ENCODE measurements around the gene AP5M1. TPM values are rescaled to one million over a fixed set of nuclear protein-coding genes. Genes with fewer than 3 reads are reported as not detected.
"Not testable (repeated sequence)": the region's sequence is repeated elsewhere in the genome, so short reads cannot be mapped to it uniquely, and the experiment has no call there.

The AP5M1 gene, protein sequence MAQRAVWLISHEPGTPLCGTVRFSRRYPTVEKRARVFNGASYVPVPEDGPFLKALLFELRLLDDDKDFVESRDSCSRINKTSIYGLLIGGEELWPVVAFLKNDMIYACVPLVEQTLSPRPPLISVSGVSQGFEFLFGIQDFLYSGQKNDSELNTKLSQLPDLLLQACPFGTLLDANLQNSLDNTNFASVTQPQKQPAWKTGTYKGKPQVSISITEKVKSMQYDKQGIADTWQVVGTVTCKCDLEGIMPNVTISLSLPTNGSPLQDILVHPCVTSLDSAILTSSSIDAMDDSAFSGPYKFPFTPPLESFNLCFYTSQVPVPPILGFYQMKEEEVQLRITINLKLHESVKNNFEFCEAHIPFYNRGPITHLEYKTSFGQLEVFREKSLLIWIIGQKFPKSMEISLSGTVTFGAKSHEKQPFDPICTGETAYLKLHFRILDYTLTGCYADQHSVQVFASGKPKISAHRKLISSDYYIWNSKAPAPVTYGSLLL
- 33.5 and 73.5 TPM in 2 replicates for total RNA-seq

- peak; percentile 82 for DNase-seq (ENCODE audit: low read depth)
These were observed at the start of gene AP5M1, which contains the start of gene EXOC5 for GRCh38 chr14:57268161-57269069. Gene AP5M1, plus strand, starts transcription at chr14:57268971. Its CDS starts 344 bp downstream, at chr14:57269315. Gene EXOC5, minus strand, starts transcription at chr14:57268905. Its CDS starts 257 bp downstream, at chr14:57268648.

DNA sequence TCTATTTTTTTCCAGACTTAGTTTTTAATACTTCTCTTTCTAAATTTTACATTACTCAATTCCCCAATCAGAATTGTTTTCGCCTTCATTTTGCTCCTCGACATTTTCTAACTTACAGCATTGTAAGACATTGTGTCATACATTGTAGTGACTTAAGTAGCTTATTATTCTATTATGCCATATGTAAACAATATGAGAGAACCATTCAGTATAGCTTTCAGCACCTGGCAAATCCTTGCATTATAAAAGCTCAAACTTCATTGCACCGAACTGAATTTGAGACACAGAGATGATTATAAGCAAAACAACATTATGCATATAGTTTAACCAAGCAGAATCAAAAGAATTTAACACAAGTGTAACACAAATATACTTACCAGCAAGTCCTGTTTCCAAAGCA lies 46.8 kb upstream of the AP5M1 start:
- DNase-seq (ENCODE audit: low read depth): no peak

GRCh38 chr14:57227083-57227482 lies 41.7 kb upstream of the AP5M1 start:
- DNase-seq (ENCODE audit: low read depth): no peak

DNA sequence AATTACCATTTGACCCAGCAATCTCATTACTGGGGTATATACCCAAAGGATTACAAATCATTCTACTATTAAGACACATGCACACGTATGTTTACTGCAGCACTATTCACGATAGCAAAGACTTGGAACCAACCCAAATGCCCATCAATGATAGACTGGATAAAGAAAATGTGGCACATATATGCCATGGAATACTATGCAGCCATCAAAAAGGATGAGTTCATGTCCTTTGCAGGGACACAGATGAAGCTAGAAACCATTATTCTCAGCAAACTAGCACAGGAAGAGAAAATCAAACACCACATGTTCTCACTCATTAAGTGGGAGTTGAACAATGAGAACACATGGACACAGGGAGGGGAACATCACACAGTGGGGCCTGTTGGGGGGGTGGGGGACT lies 40.5 kb upstream of the AP5M1 start:
- not testable (repeated sequence) for DNase-seq (ENCODE audit: low read depth)

GRCh38 chr14:57232006-57232405 lies 36.8 kb upstream of the AP5M1 start:
- no peak for DNase-seq (ENCODE audit: low read depth)

- not testable (repeated sequence) for DNase-seq (ENCODE audit: low read depth)
These were observed 28.7 kb upstream of the AP5M1 start for GRCh38 chr14:57240115-57240514.

- no peak for DNase-seq (ENCODE audit: low read depth)
These were observed 25.5 kb upstream of the AP5M1 start for GRCh38 chr14:57243320-57243719.

- peak; percentile 26 for DNase-seq (ENCODE audit: low read depth)
These were observed 24.7 kb upstream of the AP5M1 start for GRCh38 chr14:57244106-57244505.

- DNase-seq (ENCODE audit: low read depth): no peak
These were observed 22.8 kb upstream of the AP5M1 start for GRCh38 chr14:57245941-57246340.

- no peak for DNase-seq (ENCODE audit: low read depth)
These were observed 21.7 kb upstream of the AP5M1 start for GRCh38 chr14:57246933-57247657.

DNA sequence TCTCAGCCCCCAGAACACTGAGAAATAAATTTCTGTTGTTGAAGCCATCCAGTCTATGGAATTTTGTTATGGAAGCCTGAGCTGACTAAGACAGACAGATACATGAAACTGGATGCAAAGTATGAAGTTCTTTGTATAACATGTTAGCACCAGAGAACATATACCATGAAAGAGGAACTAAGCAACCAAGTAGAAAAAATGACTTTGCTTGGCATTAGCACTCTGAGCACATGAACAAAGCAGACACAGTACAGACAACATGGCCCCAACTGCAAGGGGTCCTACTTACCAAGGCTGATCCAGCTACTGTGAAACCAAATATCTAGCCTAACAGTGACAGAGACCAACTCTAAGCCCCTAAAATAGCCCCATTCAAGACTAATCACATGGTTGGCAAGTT lies 13.9 kb upstream of the AP5M1 start:
- no peak for DNase-seq (ENCODE audit: low read depth)

- not testable (repeated sequence) for DNase-seq (ENCODE audit: low read depth)
These were observed 10.6 kb upstream of the AP5M1 start for GRCh38 chr14:57258221-57258620.

GRCh38 chr14:57259672-57260071 lies 9.1 kb upstream of the AP5M1 start:
- DNase-seq (ENCODE audit: low read depth): no peak

DNA sequence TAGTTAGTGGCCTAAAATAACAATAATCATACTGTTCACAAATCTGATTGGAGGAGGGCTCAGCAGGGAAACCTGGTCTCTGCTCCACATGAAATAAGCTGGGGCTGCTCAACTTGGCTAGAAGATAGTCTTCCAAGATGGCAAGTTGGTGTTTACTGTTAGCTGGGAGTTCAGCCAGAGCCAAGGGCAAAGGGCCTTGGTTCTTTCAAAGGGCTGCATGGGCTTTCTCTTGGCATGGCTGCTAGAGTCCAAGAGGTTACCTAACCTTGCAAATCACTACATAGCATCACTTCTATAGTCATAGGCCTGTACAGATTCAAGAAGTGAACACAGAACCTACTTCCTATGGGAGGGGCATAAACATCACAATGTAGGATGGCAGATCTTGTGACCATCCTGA lies 7.2 kb upstream of the AP5M1 start:
- DNase-seq (ENCODE audit: low read depth): no peak

DNA sequence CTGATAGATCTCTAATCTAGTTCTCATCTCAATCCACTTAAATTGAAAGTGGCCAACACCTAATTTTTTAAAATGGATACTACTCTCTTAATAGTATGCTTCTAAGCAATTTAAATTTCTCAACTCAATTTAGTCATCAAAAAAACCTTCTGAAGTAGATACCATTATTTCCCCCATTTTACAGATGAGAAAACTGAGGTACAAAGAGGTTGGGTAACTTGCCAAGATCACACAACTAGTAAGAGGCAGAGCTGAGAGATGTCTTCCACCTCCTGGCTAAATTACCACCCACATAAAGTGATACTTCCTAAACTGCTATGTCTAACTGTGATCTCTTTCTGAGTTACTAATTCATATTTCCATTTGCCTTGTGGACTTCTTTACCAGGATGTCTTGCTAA lies 6.7 kb upstream of the AP5M1 start:
- no peak for DNase-seq (ENCODE audit: low read depth)

GRCh38 chr14:57266065-57266464 lies 2.7 kb upstream of the AP5M1 start:
- no peak for DNase-seq (ENCODE audit: low read depth)

DNA sequence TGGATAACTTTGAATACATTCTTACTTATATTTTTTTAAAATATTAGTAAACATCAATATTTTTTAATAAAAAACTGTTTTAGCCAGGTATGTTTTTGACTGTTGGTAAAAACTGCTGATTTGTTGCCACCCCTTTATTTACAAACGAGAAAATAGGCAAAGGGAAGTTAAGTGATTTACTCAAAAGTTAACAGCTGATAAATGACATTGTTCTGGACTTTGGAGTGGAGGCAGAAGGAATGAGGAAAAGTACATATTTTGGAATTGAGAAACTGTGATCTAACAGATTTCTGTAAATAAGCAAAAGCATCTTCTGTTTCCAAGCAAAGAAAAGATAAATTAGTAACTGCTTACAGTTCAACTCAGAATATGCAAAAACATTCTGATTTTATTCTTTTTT lies 4.5 kb downstream of the AP5M1 start:
- DNase-seq (ENCODE audit: low read depth): no peak

DNA sequence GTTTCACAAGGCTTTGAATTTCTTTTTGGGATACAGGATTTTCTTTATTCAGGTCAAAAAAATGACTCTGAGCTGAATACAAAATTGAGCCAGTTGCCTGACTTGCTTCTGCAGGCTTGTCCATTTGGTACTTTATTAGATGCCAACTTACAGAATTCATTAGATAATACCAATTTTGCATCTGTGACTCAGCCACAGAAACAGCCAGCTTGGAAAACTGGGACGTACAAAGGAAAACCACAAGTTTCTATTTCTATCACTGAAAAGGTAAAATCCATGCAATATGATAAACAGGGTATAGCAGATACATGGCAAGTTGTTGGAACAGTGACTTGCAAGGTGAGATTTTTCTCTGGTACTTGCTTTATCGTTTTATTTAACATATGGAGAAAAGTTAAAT lies 5.8 kb downstream of the AP5M1 start:
- no peak for DNase-seq (ENCODE audit: low read depth)

GRCh38 chr14:57275023-57275664 lies 6.4 kb downstream of the AP5M1 start:
- DNase-seq (ENCODE audit: low read depth): no peak

GRCh38 chr14:57277062-57277461 lies 8.3 kb downstream of the AP5M1 start:
- DNase-seq (ENCODE audit: low read depth): no peak

DNA sequence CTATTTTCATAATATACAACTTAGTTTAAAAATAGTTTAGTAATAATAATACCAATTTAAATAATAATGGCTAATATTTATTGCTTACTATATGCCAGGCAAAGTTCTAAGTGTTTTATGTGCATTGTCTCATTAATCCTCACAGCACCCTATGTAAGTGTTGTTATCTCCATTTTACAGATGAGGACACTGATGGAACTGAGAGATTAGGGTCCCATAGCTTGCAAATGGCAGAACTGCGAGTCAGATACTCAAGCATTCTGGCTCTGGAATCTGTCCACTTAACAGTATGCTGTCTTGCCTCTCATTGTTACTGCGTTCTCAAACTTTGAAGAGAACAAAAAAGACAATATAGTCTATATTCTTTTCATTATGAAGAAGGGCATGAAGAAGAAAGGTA lies 19.0 kb downstream of the AP5M1 start:
- DNase-seq (ENCODE audit: low read depth): no peak

All from renal cortical epithelial cell (primary cell).